Body of pancreas (tissue), 4 donors: ENCODE data around the gene IFI27. TPM values are rescaled to one million over a fixed set of nuclear protein-coding genes. Genes with fewer than 3 reads are reported as not detected.

ENCODE experiments used
- ATAC-seq: fragments of 150-250 bp; one replicate; pipeline ENCODE4 v1.9.1; 2016
- DNase-seq, 4 donors: peaks; one replicate each; pipeline ENCODE4 v3.0.0-alpha.2; 2019
- H3K27ac ChIP-seq, 4 donors: fragments of 200-600 bp; sonication (generic); 1 replicate in 3 of 4; 2 replicates in 1 of 4; pipeline versions ENCODE4 v1.5.1 to v1.6.1; 2016 to 2019; ENCODE audit warnings: mild to moderate bottlenecking in 1 of 4, mixed read lengths in 1 of 4, moderate library complexity in 1 of 4
- H3K27me3 ChIP-seq, 2 donors: fragments of 200-600 bp; sonication (generic); one replicate each; pipeline ENCODE4 v1.6.0; 2016; ENCODE audit warnings: mild to moderate bottlenecking in 1 of 2
- H3K36me3 ChIP-seq, 2 donors: fragments of 200-600 bp; sonication (generic); replicated peaks in 1 of 2; 2 replicates each; pipeline ENCODE4 v1.5.1; 2016; ENCODE audit warnings: low read depth in 2 of 2; ENCODE audit not compliant: insufficient read depth in 1 of 2
- H3K4me1 ChIP-seq: fragments of 200-600 bp; sonication (generic); one replicate; pipeline ENCODE4 v1.6.0; 2016
- H3K4me3 ChIP-seq, 2 donors: fragments of 200-600 bp; sonication (generic); 1 replicate in 1 of 2; 2 replicates in 1 of 2; pipeline ENCODE4 v1.5.1; 2016 to 2019
- H3K9me3 ChIP-seq, 3 donors: fragments of 200-600 bp; sonication (generic); 1 replicate in 2 of 3; 2 replicates in 1 of 3; pipeline ENCODE4 v1.5.1; 2016
- POLR2A ChIP-seq, 3 donors: fragments of 450-650 bp; IDR thresholded peaks; one replicate each; pipeline ENCODE4 v1.6.1; 2016; ENCODE audit warnings: antibody characterized with exemption in 3 of 3, mild to moderate bottlenecking in 2 of 3
- WGBS, 2 donors: methylation state at CpG; one replicate each; pipeline ENCODE4 v1.1.5; 2017; 5-methylcytosine and 5-hydroxymethylcytosine counted together
- intact Hi-C: fragments of 100-400 bp; cut with DNase I; formaldehyde crosslinking; loops from one replicate; pipeline ENCODE4 v1.15.1; 2023
- total RNA-seq, 2 donors: library from RNA; depleted of rRNA; stranded (reverse); fragments of >200 nt; gene quantifications; one replicate each; pipeline ENCODE4 v1.1.0, GENCODE V29; 2016
- TF ChIP-seq, protein P1 (sequence below), 7 experiments: fragments of 450-650 bp in 4 of 7; fragments of 200-600 bp in 3 of 7; sonication (generic) in 3 of 7; IDR thresholded peaks; one replicate each; pipeline ENCODE4 v1.5.1; 2016 to 2019; ENCODE audit warnings: antibody characterized with exemption in 7 of 7

Gene IFI27
- total RNA-seq, 2 donors from 2014 or later, result 8.8 to 38.6 TPM

DNA sequence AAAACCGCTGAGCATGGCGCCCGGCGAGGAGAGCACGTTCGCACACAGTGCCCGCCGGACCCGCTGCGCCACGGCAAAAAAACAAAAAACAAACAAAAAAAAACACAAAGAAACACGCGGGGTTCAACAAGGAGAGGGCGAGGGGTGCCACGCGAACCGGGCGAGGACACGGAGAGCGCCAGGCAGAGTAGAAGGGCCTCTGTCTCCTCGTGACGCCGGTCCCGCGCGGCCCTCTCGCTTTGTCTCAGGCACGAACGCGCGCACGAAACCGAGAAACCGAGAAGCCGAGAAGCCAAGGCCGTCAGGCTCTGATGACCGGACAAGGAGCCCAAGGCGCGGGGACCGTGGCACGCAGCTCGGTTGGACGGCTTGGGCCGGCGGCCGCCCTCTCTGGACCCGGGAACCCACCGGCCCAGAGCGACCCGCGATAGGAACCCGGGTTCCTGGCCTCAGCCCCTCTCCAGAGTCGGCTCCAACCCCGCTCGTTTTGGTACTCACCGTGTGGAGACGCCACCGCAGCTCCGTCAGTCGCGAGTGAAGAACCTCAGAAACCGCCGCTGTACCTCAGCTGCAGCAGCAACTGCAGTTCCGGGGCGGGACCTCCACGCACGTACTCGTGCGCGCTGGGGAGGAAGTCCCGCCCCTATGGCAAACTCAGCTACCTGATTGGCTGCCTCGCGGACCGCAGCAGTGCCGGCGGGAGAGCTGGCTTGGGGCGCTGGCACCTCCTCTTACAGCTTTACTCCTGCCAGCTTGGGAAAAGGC lies 29.7 kb upstream of the IFI27 start, which contains the start of the genes DDX24 and IFI27L1:
TSS of gene DDX24 (minus strand) at position 582 of the 765 bp plus-strand sequence. CDS start 1,460 bp downstream, outside the sequence.
TSS of gene IFI27L1 (plus strand) at position 690 of the 765 bp plus-strand sequence. CDS start 15,628 bp downstream, outside the sequence.
- intact Hi-C loops, result no loop called here
- ATAC-seq (peak; percentile 100), DNase-seq (peak; percentile 98)
- no peaks in the 10 kb centered on the region for H3K27me3 ChIP-seq
- no peaks in the 10 kb centered on the region for H3K36me3 ChIP-seq
- H3K9me3 ChIP-seq, result no peaks in the 10 kb centered on the region
- peaks cover 49% of the 10 kb centered on the region for H3K4me1 ChIP-seq
- TF ChIP-seq POLR2A (IDR thresholded peaks at IDR 0.05), result peak; percentile 93 to 98 (median 98)
- TF ChIP-seq, protein P1, sequence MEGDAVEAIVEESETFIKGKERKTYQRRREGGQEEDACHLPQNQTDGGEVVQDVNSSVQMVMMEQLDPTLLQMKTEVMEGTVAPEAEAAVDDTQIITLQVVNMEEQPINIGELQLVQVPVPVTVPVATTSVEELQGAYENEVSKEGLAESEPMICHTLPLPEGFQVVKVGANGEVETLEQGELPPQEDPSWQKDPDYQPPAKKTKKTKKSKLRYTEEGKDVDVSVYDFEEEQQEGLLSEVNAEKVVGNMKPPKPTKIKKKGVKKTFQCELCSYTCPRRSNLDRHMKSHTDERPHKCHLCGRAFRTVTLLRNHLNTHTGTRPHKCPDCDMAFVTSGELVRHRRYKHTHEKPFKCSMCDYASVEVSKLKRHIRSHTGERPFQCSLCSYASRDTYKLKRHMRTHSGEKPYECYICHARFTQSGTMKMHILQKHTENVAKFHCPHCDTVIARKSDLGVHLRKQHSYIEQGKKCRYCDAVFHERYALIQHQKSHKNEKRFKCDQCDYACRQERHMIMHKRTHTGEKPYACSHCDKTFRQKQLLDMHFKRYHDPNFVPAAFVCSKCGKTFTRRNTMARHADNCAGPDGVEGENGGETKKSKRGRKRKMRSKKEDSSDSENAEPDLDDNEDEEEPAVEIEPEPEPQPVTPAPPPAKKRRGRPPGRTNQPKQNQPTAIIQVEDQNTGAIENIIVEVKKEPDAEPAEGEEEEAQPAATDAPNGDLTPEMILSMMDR (IDR thresholded peaks at IDR 0.05), result no peak
- peak within 1 kb of the TSS; percentile 82 to 85 for H3K4me3 ChIP-seq
- WGBS, 2 donors, result 0 to 1% methylated on average over 46 to 77 of the region's 77 CpGs
- H3K27ac ChIP-seq, result peak within 1 kb of the TSS; percentile 73 to 92 (median 84)

DNA sequence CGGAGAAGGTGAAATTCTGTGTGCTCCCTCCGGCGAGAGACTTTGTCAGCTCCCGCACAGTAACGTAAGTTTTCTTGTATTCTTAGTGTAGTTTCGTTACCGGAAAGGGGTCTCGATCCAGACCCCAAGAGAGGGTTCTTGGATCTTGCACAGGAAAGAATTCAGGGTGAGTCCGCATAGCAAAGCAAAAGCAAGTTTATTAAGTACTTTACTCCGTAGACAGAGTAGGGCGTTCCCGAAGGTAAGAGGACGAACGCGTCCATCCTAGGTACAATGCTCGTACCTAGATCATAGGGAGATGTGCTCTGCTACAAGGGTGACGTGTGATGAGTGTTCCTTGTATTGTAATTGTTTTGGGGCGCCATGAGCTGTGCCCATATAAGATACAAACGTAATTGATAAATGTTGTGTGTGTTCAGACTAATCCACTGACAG lies 29.1 kb upstream of the IFI27 start:
- ATAC-seq, result peak; percentile 27
- no peaks in the 10 kb centered on the region for H3K36me3 ChIP-seq
- TF ChIP-seq, protein P1 (IDR thresholded peaks at IDR 0.05), result no peak
- no peak for TF ChIP-seq POLR2A (IDR thresholded peaks at IDR 0.05)
- no peaks in the 10 kb centered on the region for H3K9me3 ChIP-seq
- H3K27ac ChIP-seq, result peak overlapping the region; percentile 73 to 92 (median 84)
- WGBS, 2 donors, result 0 to 1% methylated on average over 14 to 19 of the region's 19 CpGs
- intact Hi-C loops, result no loop called here
- peaks cover 43% of the 10 kb centered on the region for H3K4me1 ChIP-seq
- peak overlapping the region in 1 of 2 donors; percentile 82 for H3K4me3 ChIP-seq
- H3K27me3 ChIP-seq, result no peaks in the 10 kb centered on the region
- peak in 1 of 4 donors; percentile 11 for DNase-seq

DNA sequence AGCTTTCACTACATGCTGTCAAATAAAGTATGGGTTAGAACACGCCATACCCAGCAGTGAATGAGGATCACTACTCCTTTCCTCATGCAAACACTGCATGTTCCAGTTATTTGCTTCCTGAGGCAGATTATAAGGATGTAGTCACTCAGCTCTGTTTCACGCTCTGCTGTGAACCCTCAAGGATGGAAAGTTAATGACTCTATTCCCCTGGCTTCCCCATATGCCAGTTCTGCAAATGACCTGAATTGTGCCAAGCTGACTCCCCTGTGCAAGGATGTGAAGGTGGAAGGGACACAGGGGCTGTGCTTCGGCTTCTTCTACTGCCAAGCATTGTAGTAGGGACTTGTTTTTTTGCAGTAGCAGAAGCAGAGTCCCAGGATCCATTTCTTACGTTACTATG lies 22.6 kb upstream of the IFI27 start:
- ATAC-seq, result no peak

DNA sequence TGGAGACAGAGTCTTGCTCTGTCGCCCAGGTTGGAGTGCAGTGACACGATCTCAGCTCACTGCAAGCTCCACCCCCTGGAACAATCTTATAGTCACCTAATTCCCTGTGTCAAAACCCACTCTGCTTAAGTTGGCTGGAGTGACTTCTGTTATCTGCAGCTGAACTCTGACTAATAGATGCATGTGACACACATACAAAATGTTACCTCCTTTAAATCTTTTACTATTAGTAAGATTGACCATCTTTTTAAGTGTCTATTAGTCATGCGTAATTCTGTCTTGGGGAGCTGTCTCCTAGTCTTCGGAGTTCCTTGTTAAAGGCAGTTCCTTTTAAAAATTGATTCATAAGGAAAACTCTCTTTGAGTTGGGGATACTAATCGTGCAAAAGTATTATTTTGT lies 22.0 kb upstream of the IFI27 start:
- 86 to 93% methylated on average over 5 of the region's 5 CpGs for WGBS, 2 donors
- DNase-seq, result no peak
- intact Hi-C loops, result no loop called here
- H3K9me3 ChIP-seq, result no peaks in the 10 kb centered on the region
- H3K27ac ChIP-seq, result no peak overlapping the region
- no peak overlapping the region for H3K4me3 ChIP-seq
- no peaks in the 10 kb centered on the region for H3K4me1 ChIP-seq
- no peaks in the 10 kb centered on the region for H3K36me3 ChIP-seq
- no peaks in the 10 kb centered on the region for H3K27me3 ChIP-seq
- TF ChIP-seq, protein P1 (IDR thresholded peaks at IDR 0.05), result no peak
- no peak for TF ChIP-seq POLR2A (IDR thresholded peaks at IDR 0.05)
- no peak for ATAC-seq

More for the DNA sequence above, 22.6 kb upstream of the IFI27 start:
- TF ChIP-seq POLR2A (IDR thresholded peaks at IDR 0.05), result no peak
- TF ChIP-seq, protein P1 (IDR thresholded peaks at IDR 0.05), result no peak
- intact Hi-C loops, result no loop called here
- H3K4me1 ChIP-seq, result no peaks in the 10 kb centered on the region
- DNase-seq, result no peak
- no peaks in the 10 kb centered on the region for H3K27me3 ChIP-seq
- WGBS, 2 donors, result 97 to 98% methylated on average over 4 of the region's 4 CpGs
- no peaks in the 10 kb centered on the region for H3K9me3 ChIP-seq
- H3K36me3 ChIP-seq, result no peaks in the 10 kb centered on the region
- no peak overlapping the region for H3K27ac ChIP-seq
- H3K4me3 ChIP-seq, result no peak overlapping the region
